Measurements from ENCODE around the gene TNFRSF4.

TNFRSF4 gene

DNA sequence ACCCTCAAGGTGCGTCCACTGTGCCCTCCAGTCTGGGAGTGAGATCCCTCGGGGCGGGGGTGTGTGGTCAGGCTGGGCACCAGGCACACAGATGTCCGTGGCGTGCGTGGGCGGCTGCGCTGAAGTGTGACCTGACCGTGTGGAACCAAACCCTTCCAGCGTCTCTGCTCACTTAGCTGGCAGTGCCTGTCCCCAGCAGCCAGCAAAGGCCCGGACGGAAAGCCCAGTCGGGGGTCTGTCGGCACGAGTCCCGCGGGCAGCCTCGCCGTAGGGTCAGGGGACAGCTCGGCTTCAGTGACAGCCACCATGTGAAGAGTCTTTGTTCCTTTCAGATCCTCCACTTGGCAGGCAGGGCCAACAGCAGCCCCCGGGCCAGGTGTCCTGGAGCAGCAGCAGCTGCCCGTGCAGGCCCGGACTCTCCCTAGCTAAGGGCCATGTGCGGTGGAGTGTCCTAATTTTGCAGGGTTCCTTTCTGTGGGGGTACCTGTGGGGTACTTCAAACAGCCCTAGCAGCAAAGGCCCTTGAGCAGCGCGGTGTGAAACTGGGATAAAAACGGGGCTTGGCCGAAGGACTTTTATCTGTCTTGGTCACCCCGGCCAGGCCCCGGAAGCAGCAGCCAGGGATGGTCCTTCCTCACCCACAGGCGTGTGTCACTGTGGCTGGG, 28.7 kb downstream of the TNFRSF4 start:
- Histone ChIP-seq H3K27ac (replicated peaks) (no peak overlapping the region), H3K4me3 (replicated peaks; ENCODE audit: insufficient read depth, low read length) (no peak overlapping the region), H3K27me3 (ENCODE audit: insufficient read depth, poor library complexity, severe bottlenecking) (peaks cover 6% of the 10 kb centered on the region)
- DNase-seq (ENCODE audit: low read depth in 1 of 2, low spot score in 1 of 2): no peak
- TF ChIP-seq POLR2AphosphoS5 (IDR thresholded peaks at IDR 0.05; ENCODE audit: low read depth) (no peak), GABPA (IDR thresholded peaks at IDR 0.05; ENCODE audit: low read depth) (no peak), SPI1 (IDR thresholded peaks at IDR 0.05; ENCODE audit: borderline replicate concordance, low read depth) (no peak)
- TF ChIP-seq, protein P1, sequence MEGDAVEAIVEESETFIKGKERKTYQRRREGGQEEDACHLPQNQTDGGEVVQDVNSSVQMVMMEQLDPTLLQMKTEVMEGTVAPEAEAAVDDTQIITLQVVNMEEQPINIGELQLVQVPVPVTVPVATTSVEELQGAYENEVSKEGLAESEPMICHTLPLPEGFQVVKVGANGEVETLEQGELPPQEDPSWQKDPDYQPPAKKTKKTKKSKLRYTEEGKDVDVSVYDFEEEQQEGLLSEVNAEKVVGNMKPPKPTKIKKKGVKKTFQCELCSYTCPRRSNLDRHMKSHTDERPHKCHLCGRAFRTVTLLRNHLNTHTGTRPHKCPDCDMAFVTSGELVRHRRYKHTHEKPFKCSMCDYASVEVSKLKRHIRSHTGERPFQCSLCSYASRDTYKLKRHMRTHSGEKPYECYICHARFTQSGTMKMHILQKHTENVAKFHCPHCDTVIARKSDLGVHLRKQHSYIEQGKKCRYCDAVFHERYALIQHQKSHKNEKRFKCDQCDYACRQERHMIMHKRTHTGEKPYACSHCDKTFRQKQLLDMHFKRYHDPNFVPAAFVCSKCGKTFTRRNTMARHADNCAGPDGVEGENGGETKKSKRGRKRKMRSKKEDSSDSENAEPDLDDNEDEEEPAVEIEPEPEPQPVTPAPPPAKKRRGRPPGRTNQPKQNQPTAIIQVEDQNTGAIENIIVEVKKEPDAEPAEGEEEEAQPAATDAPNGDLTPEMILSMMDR (IDR thresholded peaks at IDR 0.05; ENCODE audit: insufficient read depth, low read length): no peak
- TF ChIP-seq, protein P2, sequence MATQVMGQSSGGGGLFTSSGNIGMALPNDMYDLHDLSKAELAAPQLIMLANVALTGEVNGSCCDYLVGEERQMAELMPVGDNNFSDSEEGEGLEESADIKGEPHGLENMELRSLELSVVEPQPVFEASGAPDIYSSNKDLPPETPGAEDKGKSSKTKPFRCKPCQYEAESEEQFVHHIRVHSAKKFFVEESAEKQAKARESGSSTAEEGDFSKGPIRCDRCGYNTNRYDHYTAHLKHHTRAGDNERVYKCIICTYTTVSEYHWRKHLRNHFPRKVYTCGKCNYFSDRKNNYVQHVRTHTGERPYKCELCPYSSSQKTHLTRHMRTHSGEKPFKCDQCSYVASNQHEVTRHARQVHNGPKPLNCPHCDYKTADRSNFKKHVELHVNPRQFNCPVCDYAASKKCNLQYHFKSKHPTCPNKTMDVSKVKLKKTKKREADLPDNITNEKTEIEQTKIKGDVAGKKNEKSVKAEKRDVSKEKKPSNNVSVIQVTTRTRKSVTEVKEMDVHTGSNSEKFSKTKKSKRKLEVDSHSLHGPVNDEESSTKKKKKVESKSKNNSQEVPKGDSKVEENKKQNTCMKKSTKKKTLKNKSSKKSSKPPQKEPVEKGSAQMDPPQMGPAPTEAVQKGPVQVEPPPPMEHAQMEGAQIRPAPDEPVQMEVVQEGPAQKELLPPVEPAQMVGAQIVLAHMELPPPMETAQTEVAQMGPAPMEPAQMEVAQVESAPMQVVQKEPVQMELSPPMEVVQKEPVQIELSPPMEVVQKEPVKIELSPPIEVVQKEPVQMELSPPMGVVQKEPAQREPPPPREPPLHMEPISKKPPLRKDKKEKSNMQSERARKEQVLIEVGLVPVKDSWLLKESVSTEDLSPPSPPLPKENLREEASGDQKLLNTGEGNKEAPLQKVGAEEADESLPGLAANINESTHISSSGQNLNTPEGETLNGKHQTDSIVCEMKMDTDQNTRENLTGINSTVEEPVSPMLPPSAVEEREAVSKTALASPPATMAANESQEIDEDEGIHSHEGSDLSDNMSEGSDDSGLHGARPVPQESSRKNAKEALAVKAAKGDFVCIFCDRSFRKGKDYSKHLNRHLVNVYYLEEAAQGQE (IDR thresholded peaks at IDR 0.05; ENCODE audit: insufficient replicate concordance, low read depth): no peak

DNA sequence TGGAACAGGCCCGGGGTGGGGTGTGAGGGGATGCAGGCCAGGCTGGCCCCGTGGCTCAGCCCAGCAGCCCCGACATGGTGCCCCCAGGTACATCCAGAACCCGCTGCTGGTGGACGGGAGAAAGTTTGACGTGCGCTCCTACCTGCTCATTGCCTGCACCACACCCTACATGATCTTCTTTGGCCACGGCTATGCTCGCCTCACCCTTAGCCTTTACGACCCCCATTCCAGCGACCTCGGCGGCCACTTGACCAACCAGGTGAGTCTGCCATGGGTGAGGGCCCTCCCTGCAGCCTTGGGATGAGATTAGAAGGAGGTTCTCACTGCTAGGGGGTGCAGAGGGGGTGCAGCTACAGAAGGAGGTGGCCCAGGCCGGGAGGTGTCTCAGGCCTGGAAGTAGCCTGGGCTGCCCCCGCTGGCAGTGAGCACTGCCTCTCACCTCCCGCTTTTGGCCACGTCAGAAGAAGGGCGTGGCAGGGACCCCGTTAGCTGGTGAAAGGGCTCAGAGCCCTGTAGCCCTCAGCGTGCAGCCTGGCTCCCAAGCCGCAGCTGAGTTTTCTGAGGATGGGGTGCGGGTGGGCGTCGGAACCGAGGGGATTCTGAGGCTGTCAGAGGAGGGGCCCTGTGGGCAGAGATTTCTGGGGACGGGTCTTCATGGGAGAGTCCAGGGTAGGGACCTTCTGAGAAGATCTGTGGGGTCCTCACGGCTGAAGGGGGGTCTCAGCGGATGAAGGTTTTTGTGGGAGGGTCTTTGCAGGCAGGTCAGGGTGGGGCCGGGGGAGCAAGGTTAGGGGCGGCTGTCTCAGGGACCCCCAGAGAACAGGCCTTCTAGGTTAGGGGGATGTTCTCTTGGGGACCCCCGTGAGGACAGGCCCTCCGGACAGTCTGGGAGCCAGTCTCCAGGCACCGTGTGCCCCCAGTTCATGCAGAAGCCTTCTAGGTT, 29.8 kb downstream of the TNFRSF4 start:
- Histone ChIP-seq H3K27ac (replicated peaks) (no peak overlapping the region), H3K4me3 (replicated peaks; ENCODE audit: insufficient read depth, low read length) (no peak overlapping the region), H3K27me3 (ENCODE audit: insufficient read depth, poor library complexity, severe bottlenecking) (peaks cover 6% of the 10 kb centered on the region)
- no peak for DNase-seq (ENCODE audit: low read depth in 1 of 2, low spot score in 1 of 2)
- TF ChIP-seq, protein P1 (IDR thresholded peaks at IDR 0.05; ENCODE audit: insufficient read depth, low read length): no peak
- TF ChIP-seq GABPA (IDR thresholded peaks at IDR 0.05; ENCODE audit: low read depth) (no peak), SPI1 (IDR thresholded peaks at IDR 0.05; ENCODE audit: borderline replicate concordance, low read depth) (no peak), POLR2AphosphoS5 (IDR thresholded peaks at IDR 0.05; ENCODE audit: low read depth) (no peak)
- TF ChIP-seq, protein P2 (IDR thresholded peaks at IDR 0.05; ENCODE audit: insufficient replicate concordance, low read depth): no peak

DNA sequence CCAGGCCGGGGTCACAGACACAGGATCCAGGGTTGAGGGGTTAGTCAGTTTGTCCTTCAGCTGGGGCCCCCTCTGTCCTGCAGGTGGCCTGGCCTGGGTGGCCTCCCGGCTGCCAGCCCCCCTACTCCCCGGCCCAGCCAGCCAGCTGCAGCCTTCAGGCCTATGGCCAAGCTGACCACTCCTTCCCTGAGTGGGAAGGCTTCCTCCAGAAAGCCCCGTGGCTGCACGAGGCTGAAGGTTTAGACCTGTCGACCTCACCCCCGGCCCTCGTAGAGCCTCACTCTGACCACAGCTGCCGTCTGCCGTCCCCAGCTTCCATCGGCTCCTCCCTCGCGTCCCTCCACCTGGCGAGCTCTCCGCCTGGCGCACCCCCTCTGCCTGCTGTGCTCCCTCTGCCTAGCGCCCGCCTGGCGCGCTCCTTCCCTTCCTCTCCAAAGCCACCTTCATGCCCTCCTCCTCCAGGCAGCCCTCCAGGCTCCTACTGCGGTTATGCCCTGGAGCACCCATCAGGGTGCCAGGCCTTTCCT, 30.7 kb downstream of the TNFRSF4 start:
- TF ChIP-seq SPI1 (IDR thresholded peaks at IDR 0.05; ENCODE audit: borderline replicate concordance, low read depth) (no peak), POLR2AphosphoS5 (IDR thresholded peaks at IDR 0.05; ENCODE audit: low read depth) (no peak), GABPA (IDR thresholded peaks at IDR 0.05; ENCODE audit: low read depth) (no peak)
- TF ChIP-seq, protein P2 (IDR thresholded peaks at IDR 0.05; ENCODE audit: insufficient replicate concordance, low read depth): no peak
- TF ChIP-seq, protein P1 (IDR thresholded peaks at IDR 0.05; ENCODE audit: insufficient read depth, low read length): no peak
- DNase-seq (ENCODE audit: low read depth in 1 of 2, low spot score in 1 of 2): no peak
- Histone ChIP-seq H3K27me3 (ENCODE audit: insufficient read depth, poor library complexity, severe bottlenecking) (peaks cover 6% of the 10 kb centered on the region), H3K27ac (replicated peaks) (no peak overlapping the region), H3K4me3 (replicated peaks; ENCODE audit: insufficient read depth, low read length) (no peak overlapping the region)

Measured in HL-60 (cell line).